ENCODE results near the gene LAMC3.

Gene LAMC3

GRCh38 chr9:130987738-130988399 is 21.1 kb upstream of the LAMC3 start:
- Histone ChIP-seq H3K27me3 (replicated peaks; ENCODE audit: control insufficient read depth, insufficient read depth, low read length) (no peaks in the 10 kb centered on the region), H3K4me3 (replicated peaks; ENCODE audit: low read depth, low read length) (no peak overlapping the region), H3K36me3 (ENCODE audit: control insufficient read depth, insufficient read depth, low read length) (no peaks in the 10 kb centered on the region)
- DNase-seq (ENCODE audit: extremely low read depth, insufficient read length) = no peak
- no peak for TF ChIP-seq CTCF (IDR thresholded peaks at IDR 0.05; ENCODE audit: insufficient read depth, low read length, poor library complexity, severe bottlenecking)

GRCh38 chr9:130988400-130988747 is 20.6 kb upstream of the LAMC3 start:
- no peak for DNase-seq (ENCODE audit: extremely low read depth, insufficient read length)
- Histone ChIP-seq H3K27me3 (replicated peaks; ENCODE audit: control insufficient read depth, insufficient read depth, low read length) (no peaks in the 10 kb centered on the region), H3K36me3 (ENCODE audit: control insufficient read depth, insufficient read depth, low read length) (no peaks in the 10 kb centered on the region), H3K4me3 (replicated peaks; ENCODE audit: low read depth, low read length) (no peak overlapping the region)
- no peak for TF ChIP-seq CTCF (IDR thresholded peaks at IDR 0.05; ENCODE audit: insufficient read depth, low read length, poor library complexity, severe bottlenecking)

- no peak for DNase-seq (ENCODE audit: extremely low read depth, insufficient read length)
- no peak for TF ChIP-seq CTCF (IDR thresholded peaks at IDR 0.05; ENCODE audit: insufficient read depth, low read length, poor library complexity, severe bottlenecking)
- Histone ChIP-seq H3K36me3 (ENCODE audit: control insufficient read depth, insufficient read depth, low read length) (no peaks in the 10 kb centered on the region), H3K27me3 (replicated peaks; ENCODE audit: control insufficient read depth, insufficient read depth, low read length) (no peaks in the 10 kb centered on the region), H3K4me3 (replicated peaks; ENCODE audit: low read depth, low read length) (no peak overlapping the region)
Measured at GRCh38 chr9:130988905-130989304, 20.1 kb upstream of the LAMC3 start.

GRCh38 chr9:130989391-130989790 is 19.6 kb upstream of the LAMC3 start:
- H3K27me3 ChIP-seq (replicated peaks; ENCODE audit: control insufficient read depth, insufficient read depth, low read length) = no peaks in the 10 kb centered on the region
- H3K36me3 ChIP-seq (ENCODE audit: control insufficient read depth, insufficient read depth, low read length) = no peaks in the 10 kb centered on the region
- no peak for TF ChIP-seq CTCF (IDR thresholded peaks at IDR 0.05; ENCODE audit: insufficient read depth, low read length, poor library complexity, severe bottlenecking)
- H3K4me3 ChIP-seq (replicated peaks; ENCODE audit: low read depth, low read length) = no peak overlapping the region
- no peak for DNase-seq (ENCODE audit: extremely low read depth, insufficient read length)

GRCh38 chr9:130989891-130990290 is 19.1 kb upstream of the LAMC3 start:
- Histone ChIP-seq H3K27me3 (replicated peaks; ENCODE audit: control insufficient read depth, insufficient read depth, low read length) (no peaks in the 10 kb centered on the region), H3K36me3 (ENCODE audit: control insufficient read depth, insufficient read depth, low read length) (no peaks in the 10 kb centered on the region), H3K4me3 (replicated peaks; ENCODE audit: low read depth, low read length) (no peak overlapping the region)
- TF ChIP-seq CTCF (IDR thresholded peaks at IDR 0.05; ENCODE audit: insufficient read depth, low read length, poor library complexity, severe bottlenecking) = no peak
- no peak for DNase-seq (ENCODE audit: extremely low read depth, insufficient read length)

All from GM06990 (cell line).